Heart left ventricle (tissue), 16 donors: Measurements from ENCODE around the gene REEP3. TPM values are rescaled to one million over a fixed set of nuclear protein-coding genes. Genes with fewer than 3 reads are reported as not detected.
A peak's percentile ranks its signal among the peaks of the same experiment; 100 is the strongest.

ENCODE experiments used
- ATAC-seq, 4 donors: fragments of 200-7000 bp; cut with Tn5 transposase; one replicate each; pipeline ENCODE4 v1.9.1; 2020 to 2022; ENCODE audit warnings: moderate library complexity in 4 of 4, mild to moderate bottlenecking in 3 of 4, moderate number of reproducible peaks in 1 of 4
- DNase-seq, 5 donors: peaks; one replicate each; pipeline ENCODE4 v3.0.0-alpha.2; 2020
- H3K27ac ChIP-seq, 12 donors: fragments of 200-600 bp; sonication (generic) in 4 of 12; one replicate each; pipeline versions ENCODE4 v1.5.0 to v1.8.0; 2016 to 2022; ENCODE audit warnings: mild to moderate bottlenecking in 2 of 12
- H3K27me3 ChIP-seq, 9 donors: fragments of 200-600 bp; sonication (generic) in 2 of 9; one replicate each; pipeline versions ENCODE4 v1.5.1 to v1.8.0; 2016 to 2022; ENCODE audit warnings: mild to moderate bottlenecking in 3 of 9
- H3K36me3 ChIP-seq, 9 donors: fragments of 200-600 bp; sonication (generic) in 2 of 9; one replicate each; pipeline versions ENCODE4 v1.5.0 to v1.8.0; 2018 to 2022; ENCODE audit warnings: mild to moderate bottlenecking in 2 of 9
- H3K4me1 ChIP-seq, 12 donors: fragments of 200-600 bp; sonication (generic) in 4 of 12; one replicate each; pipeline versions ENCODE4 v1.5.0 to v1.8.0; 2016 to 2022; ENCODE audit warnings: mild to moderate bottlenecking in 3 of 12
- H3K4me3 ChIP-seq, 12 donors: fragments of 200-600 bp; sonication (generic) in 4 of 12; one replicate each; pipeline versions ENCODE4 v1.5.0 to v1.8.0; 2017 to 2022; ENCODE audit warnings: mild to moderate bottlenecking in 9 of 12, moderate library complexity in 4 of 12
- H3K9me3 ChIP-seq, 12 donors: fragments of 200-600 bp; sonication (generic) in 4 of 12; one replicate each; pipeline versions ENCODE4 v1.5.0 to v1.8.0; 2016 to 2022; ENCODE audit warnings: mild to moderate bottlenecking in 1 of 12
- CTCF ChIP-seq, 12 donors: fragments of 200-600 bp; sonication (generic) in 4 of 12; IDR thresholded peaks; one replicate each; pipeline versions ENCODE4 v1.5.0 to v1.8.0; 2018 to 2022; ENCODE audit warnings: antibody characterized with exemption in 12 of 12, mild to moderate bottlenecking in 5 of 12
- POLR2A ChIP-seq, 2 donors: fragments of 450-650 bp; IDR thresholded peaks; one replicate each; pipeline ENCODE4 v1.6.1; 2017; ENCODE audit warnings: antibody characterized with exemption in 2 of 2, mild to moderate bottlenecking in 2 of 2, moderate library complexity in 2 of 2
- WGBS, 4 donors: extraction: QIAGEN DNeasy Blood & Tissue Kit in 2 of 4; methylation state at CpG; one replicate each; pipeline versions ENCODE4 v1.1.5 to v1.1.7; 2013 to 2018; 5-methylcytosine and 5-hydroxymethylcytosine counted together
- intact Hi-C, 10 donors: fragments of 100-400 bp; cut with DNase I; formaldehyde crosslinking; loops; one replicate each; pipeline versions ENCODE4 v1.11.1 to v1.14.2; 2022
- polyA plus RNA-seq, 2 donors: library from polyadenylated mRNA; stranded (reverse); fragments of 200-250 nt; gene quantifications; one replicate each; pipeline ENCODE4 v1.2.3, GENCODE V29; 2013
- total RNA-seq, 9 donors: library from RNA; depleted of rRNA in 2 of 9; stranded (reverse); fragments of >200 nt in 2 of 9; fragmentation: NEBNext Ultra II Directional in 3 of 9; extraction: Animal tissue kit (Norgen Biotek cat#: 25700) in 3 of 9; gene quantifications; one replicate each; pipeline versions ENCODE4 v1.1.0 to v1.2.4, GENCODE V29; 2016 to 2023
- donor health status: ischemic (EF 13 %, LVEDD 7.1; RV severe dilation, severe dysfunction).
- donor health status: healthy with polysubstance abuse.
- donor health status: DM: no; HTN: yes; CAD: no.
- donor health status: DM: no; HTN: no; CAD: no.
- donor health status: ischemic (EF 25% LVEDD 6.9; RV normal size, moderate dysfunction).
- donor health status: ischemic (EF 25% LVEDD 5.7; RV mildly dilated, moderate dysfunction).
- donor health status: healthy.
- donor health status: DM: yes; HTN: yes; CAD: no.
- donor health status: ischemic (EF 35%, LVEDD 5.7; RV mildly dilated, moderate dysfunction).
- donor health status: nonischemic (EF 11% LVEDD 7.7; RV severe dilation, severe dysfunction).
- donor health status: DM: yes; HTN: yes; CAD: no.
- donor health status: PGD.
- donor health status: ischemic (EF 29% LVEDD 5.4; RV normal size, mild dysfunction).
- donor health status: nonischemic (EF 23%, LVEDD 6.1; RV moderate dilation, normal function).

The REEP3 gene
- total and polyA plus RNA-seq, 11 donors, result 9.1 to 48.2 (median 21.9) TPM

DNA sequence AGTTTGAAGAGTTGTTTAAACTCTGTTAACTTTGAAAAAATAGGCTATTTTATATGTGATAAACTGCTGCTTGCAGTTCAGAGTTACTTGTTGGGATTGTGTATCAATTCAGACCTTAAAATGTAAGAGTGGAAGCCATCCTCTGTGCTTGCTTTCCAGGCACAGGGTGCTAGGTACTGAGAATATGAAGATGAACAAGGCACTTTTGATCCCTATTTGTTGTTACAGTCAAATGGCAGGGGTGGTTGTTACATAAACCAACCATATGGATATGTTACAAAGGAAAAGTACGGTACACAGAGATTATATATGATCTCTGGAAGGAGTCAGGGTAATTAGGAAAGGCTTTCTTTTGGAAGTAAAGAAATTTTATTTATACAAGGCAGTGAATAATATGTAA lies 63.8 kb downstream of the REEP3 start:
- intact Hi-C loops, result no loop called here
- DNase-seq (no peak), ATAC-seq (no peak)
- no peaks in the 10 kb centered on the region for H3K27me3 ChIP-seq
- no peak for TF ChIP-seq POLR2A (IDR thresholded peaks at IDR 0.05)
- TF ChIP-seq CTCF (IDR thresholded peaks at IDR 0.05), result no peak
- no peak overlapping the region for H3K27ac ChIP-seq
- no peaks in the 10 kb centered on the region for H3K36me3 ChIP-seq
- H3K9me3 ChIP-seq, result no peaks in the 10 kb centered on the region
- peaks cover 0 to 36% (median 18%) of the 10 kb centered on the region in 12 donors for H3K4me1 ChIP-seq
- WGBS, 4 donors, result 88 to 96% (median 93%) methylated on average over 1 of the region's 1 CpG
- no peak overlapping the region for H3K4me3 ChIP-seq

GRCh38 chr10:63586043-63586442 lies 64.8 kb downstream of the REEP3 start:
- no peak for TF ChIP-seq POLR2A (IDR thresholded peaks at IDR 0.05)
- 79 to 85% (median 82%) methylated on average over 2 of the region's 2 CpGs for WGBS, 4 donors
- intact Hi-C loops, result no loop called here
- Histone ChIP-seq H3K27ac (no peak overlapping the region), H3K36me3 (no peaks in the 10 kb centered on the region), H3K9me3 (no peaks in the 10 kb centered on the region), H3K4me3 (no peak overlapping the region), H3K27me3 (no peaks in the 10 kb centered on the region), H3K4me1 (peaks cover 0 to 34% (median 16%) of the 10 kb centered on the region in 12 donors)
- ATAC-seq (no peak), DNase-seq (no peak)

DNA sequence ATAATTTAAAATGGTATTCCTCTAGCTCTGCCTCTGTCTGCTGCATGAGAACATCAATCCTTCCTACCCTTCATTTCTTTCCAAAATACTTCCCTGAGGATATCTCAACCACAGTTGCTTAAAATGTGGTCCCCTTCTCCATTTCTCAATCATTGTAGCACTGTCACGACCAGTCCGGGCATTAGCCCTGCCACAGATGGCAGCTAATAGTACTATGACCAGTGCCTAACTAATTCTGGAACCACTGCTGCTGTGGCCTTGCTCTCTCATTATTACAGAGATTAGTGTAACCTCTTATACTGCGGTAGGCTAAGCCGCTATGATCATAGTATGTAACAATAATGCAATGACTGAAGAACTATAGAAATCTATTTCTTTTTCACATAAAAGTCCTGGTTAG lies 66.0 kb downstream of the REEP3 start:
- intact Hi-C loops, result no loop called here
- H3K9me3 ChIP-seq, result no peaks in the 10 kb centered on the region
- no peaks in the 10 kb centered on the region for H3K27me3 ChIP-seq
- TF ChIP-seq CTCF (IDR thresholded peaks at IDR 0.05) (no peak), POLR2A (IDR thresholded peaks at IDR 0.05) (no peak)
- DNase-seq (no peak), ATAC-seq (no peak)
- no peak overlapping the region for H3K4me3 ChIP-seq
- peaks cover 0 to 39% (median 16%) of the 10 kb centered on the region in 12 donors for H3K4me1 ChIP-seq
- no peaks in the 10 kb centered on the region for H3K36me3 ChIP-seq
- WGBS, 4 donors, result 95 to 96% (median 95%) methylated on average over 4 of the region's 4 CpGs
- H3K27ac ChIP-seq, result no peak overlapping the region

GRCh38 chr10:63588436-63589167 lies 67.4 kb downstream of the REEP3 start:
- 48 to 55% (median 52%) methylated on average over 4 of the region's 4 CpGs for WGBS, 4 donors
- H3K27me3 ChIP-seq, result no peaks in the 10 kb centered on the region
- no peak for TF ChIP-seq CTCF (IDR thresholded peaks at IDR 0.05)
- TF ChIP-seq POLR2A (IDR thresholded peaks at IDR 0.05), result no peak
- no peaks in the 10 kb centered on the region for H3K9me3 ChIP-seq
- no peak overlapping the region for H3K27ac ChIP-seq
- H3K4me3 ChIP-seq, result no peak overlapping the region
- peaks cover 0 to 44% (median 16%) of the 10 kb centered on the region in 12 donors for H3K4me1 ChIP-seq
- peak in 3 of 4 donors; percentile 36 to 47 (median 47) for ATAC-seq
- intact Hi-C loops, result no loop called here
- H3K36me3 ChIP-seq, result no peaks in the 10 kb centered on the region
- no peak for DNase-seq
